HG03280 (cell line): ENCODE measurements around the gene EN1.
A peak's percentile ranks its signal among the peaks of the same experiment; 100 is the strongest.

Experiments used
- ATAC-seq: cut with Tn5 transposase; IDR thresholded peaks from one replicate; pipeline ENCODE4 v1.9.1; 2021; ENCODE audit warnings: mild to moderate bottlenecking, moderate library complexity; ENCODE audit not compliant: unreplicated experiment

Gene EN1

GRCh38 chr2:118846953-118847761 lies at the start of gene EN1:
TSS of gene EN1 (minus strand) at chr2:118847648. CDS start at chr2:118847167, 481 bp downstream.
- ATAC-seq: no peak

GRCh38 chr2:118893100-118893499 lies 45.7 kb upstream of the EN1 start:
- no peak for ATAC-seq

GRCh38 chr2:118889995-118890394 lies 42.5 kb upstream of the EN1 start:
- ATAC-seq: no peak

GRCh38 chr2:118883792-118884191 lies 36.3 kb upstream of the EN1 start:
- no peak for ATAC-seq

- peak; percentile 82 for ATAC-seq
Measured at GRCh38 chr2:118882693-118883336, 35.4 kb upstream of the EN1 start.

- peak; percentile 90 for ATAC-seq
Measured at GRCh38 chr2:118881490-118882129, 34.2 kb upstream of the EN1 start.

GRCh38 chr2:118880501-118880900 lies 33.1 kb upstream of the EN1 start:
- no peak for ATAC-seq

- ATAC-seq: no peak
Measured at GRCh38 chr2:118878531-118879149, 31.2 kb upstream of the EN1 start.

GRCh38 chr2:118875318-118875717 lies 27.9 kb upstream of the EN1 start:
- ATAC-seq: no peak

- no peak for ATAC-seq
Measured at GRCh38 chr2:118874324-118874723, 26.9 kb upstream of the EN1 start.

GRCh38 chr2:118865106-118865505 lies 17.7 kb upstream of the EN1 start:
- ATAC-seq: peak; percentile 93

GRCh38 chr2:118864207-118864606 lies 16.8 kb upstream of the EN1 start:
- no peak for ATAC-seq

GRCh38 chr2:118861731-118862130 lies 14.3 kb upstream of the EN1 start:
- ATAC-seq: no peak

- no peak for ATAC-seq
Measured at GRCh38 chr2:118861242-118861641, 13.8 kb upstream of the EN1 start.

- ATAC-seq: no peak
Measured at GRCh38 chr2:118860506-118860905, 13.1 kb upstream of the EN1 start.

- ATAC-seq: no peak
Measured at GRCh38 chr2:118859157-118859770, 11.8 kb upstream of the EN1 start.

GRCh38 chr2:118858485-118859156 lies 11.2 kb upstream of the EN1 start:
- ATAC-seq: no peak

GRCh38 chr2:118857677-118858484 lies 10.4 kb upstream of the EN1 start:
- no peak for ATAC-seq

GRCh38 chr2:118856978-118857676 lies 9.7 kb upstream of the EN1 start:
- no peak for ATAC-seq
